GM23338 (cell line): ENCODE data around the gene CMYA5. TPM values are rescaled to one million over a fixed set of nuclear protein-coding genes. Genes with fewer than 3 reads are reported as not detected.

Experiments
- ATAC-seq: fragments of 200-7000 bp; cut with Tn5 transposase; 3 replicates; pipeline ENCODE4 v1.9.1; 2020
- DNase-seq: peaks from one replicate; pipeline ENCODE4 v3.0.0-alpha.2; 2015; ENCODE audit warnings: low spot score
- H2AFZ ChIP-seq: fragments of 200-600 bp; sonication (generic); 2 replicates; pipeline ENCODE4 v1.8.0; 2016; ENCODE audit warnings: antibody characterized with exemption, mild to moderate bottlenecking, moderate library complexity
- H3F3A ChIP-seq: fragments of 200-600 bp; sonication (generic); replicated peaks from 2 replicates; pipeline ENCODE4 v1.8.0; 2017; ENCODE audit warnings: antibody characterized with exemption, mixed run types, low read depth
- H3K27ac ChIP-seq: fragments of 200-600 bp; sonication (generic); 2 replicates; pipeline ENCODE4 v1.6.1; 2016; ENCODE audit warnings: low read depth
- H3K27me3 ChIP-seq: fragments of 200-600 bp; sonication (generic); 2 replicates; pipeline ENCODE4 v1.8.0; 2016; ENCODE audit warnings: mild to moderate bottlenecking, mixed run types, moderate library complexity; ENCODE audit not compliant: insufficient read depth
- H3K36me3 ChIP-seq: fragments of 200-600 bp; sonication (generic); 2 replicates; pipeline ENCODE4 v1.8.0; 2016; ENCODE audit warnings: mild to moderate bottlenecking; ENCODE audit not compliant: insufficient read depth
- H3K4me1 ChIP-seq: fragments of 200-600 bp; sonication (generic); 2 replicates; pipeline ENCODE4 v1.8.0; 2016; ENCODE audit warnings: mild to moderate bottlenecking, moderate library complexity; ENCODE audit not compliant: insufficient read depth
- H3K4me2 ChIP-seq: fragments of 200-600 bp; sonication (generic); 2 replicates; pipeline ENCODE4 v1.7.1; 2017; ENCODE audit warnings: mixed run types
- H3K4me3 ChIP-seq: fragments of 200-600 bp; sonication (generic); 2 replicates; pipeline ENCODE4 v1.6.1; 2016; ENCODE audit warnings: mixed run types
- H3K79me2 ChIP-seq: fragments of 200-600 bp; sonication (generic); replicated peaks from 2 replicates; pipeline ENCODE4 v1.8.0; 2017; ENCODE audit warnings: mild to moderate bottlenecking; ENCODE audit not compliant: insufficient read depth
- H3K9me2 ChIP-seq: fragments of 200-600 bp; sonication (generic); 2 replicates; pipeline ENCODE4 v1.8.0; 2017; ENCODE audit not compliant: insufficient read depth
- H4K20me1 ChIP-seq: fragments of 200-600 bp; sonication (generic); replicated peaks from 2 replicates; pipeline ENCODE4 v1.8.0; 2017; ENCODE audit warnings: mild to moderate bottlenecking; ENCODE audit not compliant: insufficient read depth
- H3K27ac Mint-ChIP-seq: 2 replicates; pipeline ENCODE4 v1.8.0; 2020; ENCODE audit warnings: inconsistent platforms, mild to moderate bottlenecking, moderate library complexity, mixed read lengths
- H3K27me3 Mint-ChIP-seq: 3 replicates; pipeline ENCODE4 v1.8.0; 2022; ENCODE audit warnings: low read depth, mild to moderate bottlenecking, moderate library complexity, mixed read lengths, inconsistent platforms; ENCODE audit not compliant: insufficient read depth, poor library complexity
- H3K36me3 Mint-ChIP-seq: 3 replicates; pipeline ENCODE4 v1.8.0; 2021; ENCODE audit warnings: low read depth, mild to moderate bottlenecking, inconsistent platforms, moderate library complexity, mixed read lengths
- H3K4me1 Mint-ChIP-seq: 3 replicates; pipeline ENCODE4 v1.8.0; 2020; ENCODE audit warnings: mild to moderate bottlenecking, inconsistent platforms, mixed read lengths
- H3K4me3 Mint-ChIP-seq: 3 replicates; pipeline ENCODE4 v1.8.0; 2021; ENCODE audit warnings: moderate library complexity, mild to moderate bottlenecking, inconsistent platforms, mixed read lengths
- H3K9me3 Mint-ChIP-seq: 3 replicates; pipeline ENCODE4 v1.8.0; 2020; ENCODE audit warnings: moderate library complexity, mild to moderate bottlenecking, inconsistent platforms, mixed read lengths
- CREB1 ChIP-seq: fragments of 250-450 bp; sonication (Bioruptor Pico); IDR thresholded peaks from 2 replicates; pipeline ENCODE4 v1.5.0; 2020; ENCODE audit warnings: low read depth, mild to moderate bottlenecking, moderate library complexity
- EZH2 ChIP-seq: fragments of 200-600 bp; sonication (generic); IDR thresholded peaks from one replicate; pipeline ENCODE4 v1.8.0; 2017; ENCODE audit warnings: antibody characterized with exemption, mild to moderate bottlenecking, low read depth; ENCODE audit not compliant: unreplicated experiment
- EZH2phosphoT487 ChIP-seq: fragments of 200-600 bp; sonication (generic); IDR thresholded peaks from one replicate; pipeline ENCODE4 v1.8.1; 2018; ENCODE audit warnings: antibody characterized with exemption; ENCODE audit not compliant: unreplicated experiment
- POLR2AphosphoS5 ChIP-seq: IDR thresholded peaks from 2 replicates; pipeline ENCODE4 v1.6.1; 2016; ENCODE audit warnings: antibody characterized with exemption, low read depth
- STAT1 ChIP-seq: IDR thresholded peaks from one replicate; pipeline ENCODE4 v1.6.1; 2016; ENCODE audit warnings: antibody characterized with exemption; ENCODE audit not compliant: unreplicated experiment
- ZNF114 ChIP-seq: fragments of 250-450 bp; sonication (Bioruptor Pico); IDR thresholded peaks from 2 replicates; pipeline ENCODE4 v1.5.0; 2020; ENCODE audit warnings: mild to moderate bottlenecking, moderate library complexity
- polyA plus RNA-seq: library from polyadenylated mRNA; unstranded; fragments of >200 nt; fragmentation: Nextera tagmentation; extraction: Ambion mirVana; gene quantifications from 2 replicates; pipeline ENCODE4 v1.2.1, GENCODE V29; 2016
- total RNA-seq: library from RNA; depleted of rRNA; stranded (reverse); fragments of >200 nt; shearing (Covaris generic); gene quantifications from 2 replicates; pipeline ENCODE4 v1.2.3, GENCODE V29; 2014
- TF ChIP-seq, protein P1 (sequence below), 2 experiments: fragments of 200-600 bp in 1 of 2; sonication (generic) in 1 of 2; conservative IDR thresholded peaks; 2 replicates each; pipeline versions ENCODE4 v1.5.1 to v1.6.1; 2016 to 2017; ENCODE audit warnings: antibody characterized with exemption in 2 of 2, low read depth in 2 of 2, mild to moderate bottlenecking in 2 of 2, moderate library complexity in 1 of 2
- TF ChIP-seq, protein P2 (sequence below): IDR thresholded peaks from one replicate; pipeline ENCODE4 v1.6.1; 2018; ENCODE audit warnings: antibody characterized with exemption; ENCODE audit not compliant: unreplicated experiment

Gene CMYA5
- total and polyA plus RNA-seq, 2 experiments from 2014 or later, result 0.45 to 0.49 TPM

DNA sequence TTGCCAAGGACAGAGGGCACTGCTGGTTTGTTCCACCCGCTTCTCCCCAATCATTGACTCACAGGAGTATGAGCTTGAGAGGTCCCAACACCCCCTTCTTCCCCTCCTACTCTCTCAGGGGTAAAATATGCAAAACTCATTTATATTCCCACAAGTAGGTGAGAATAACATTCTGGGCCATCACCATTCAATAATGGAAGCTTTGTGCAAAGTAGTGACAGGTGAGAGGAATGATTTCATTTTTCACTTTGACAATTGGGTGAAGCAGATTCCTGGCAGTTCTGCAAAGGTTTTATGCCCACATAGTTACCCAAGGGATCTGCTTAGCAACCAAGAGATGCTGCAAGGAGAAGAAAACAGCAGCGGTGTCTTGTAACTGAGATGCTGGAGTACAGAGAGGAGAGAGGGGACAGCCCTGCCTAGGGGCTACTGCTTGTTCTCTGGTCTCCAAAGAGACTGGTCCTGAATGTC lies 137.6 kb downstream of the CMYA5 start:
- Histone ChIP-seq H3K27ac (no peak overlapping the region), H3K27me3 (no peaks in the 10 kb centered on the region), H2AFZ (no peak overlapping the region), H4K20me1 (no peaks in the 10 kb centered on the region), H3K4me1 (no peaks in the 10 kb centered on the region), H3K79me2 (no peaks in the 10 kb centered on the region), H3K36me3 (no peaks in the 10 kb centered on the region), H3F3A (no peaks in the 10 kb centered on the region), H3K9me2 (no peaks in the 10 kb centered on the region; the same call in 1 of the 2 replicates), H3K4me2 (no peak overlapping the region), H3K4me3 (no peak overlapping the region)
- no peak overlapping the region for H3K4me3 Mint-ChIP-seq
- no peaks in the 10 kb centered on the region for H3K36me3 Mint-ChIP-seq
- peaks cover 3% of the 10 kb centered on the region for H3K27me3 Mint-ChIP-seq
- no peak for DNase-seq
- no peak for TF ChIP-seq EZH2phosphoT487
- no peak for TF ChIP-seq STAT1
- no peak for TF ChIP-seq POLR2AphosphoS5
- TF ChIP-seq CREB1 (CRISPR knock-in tag), result no peak
- TF ChIP-seq, protein P1, sequence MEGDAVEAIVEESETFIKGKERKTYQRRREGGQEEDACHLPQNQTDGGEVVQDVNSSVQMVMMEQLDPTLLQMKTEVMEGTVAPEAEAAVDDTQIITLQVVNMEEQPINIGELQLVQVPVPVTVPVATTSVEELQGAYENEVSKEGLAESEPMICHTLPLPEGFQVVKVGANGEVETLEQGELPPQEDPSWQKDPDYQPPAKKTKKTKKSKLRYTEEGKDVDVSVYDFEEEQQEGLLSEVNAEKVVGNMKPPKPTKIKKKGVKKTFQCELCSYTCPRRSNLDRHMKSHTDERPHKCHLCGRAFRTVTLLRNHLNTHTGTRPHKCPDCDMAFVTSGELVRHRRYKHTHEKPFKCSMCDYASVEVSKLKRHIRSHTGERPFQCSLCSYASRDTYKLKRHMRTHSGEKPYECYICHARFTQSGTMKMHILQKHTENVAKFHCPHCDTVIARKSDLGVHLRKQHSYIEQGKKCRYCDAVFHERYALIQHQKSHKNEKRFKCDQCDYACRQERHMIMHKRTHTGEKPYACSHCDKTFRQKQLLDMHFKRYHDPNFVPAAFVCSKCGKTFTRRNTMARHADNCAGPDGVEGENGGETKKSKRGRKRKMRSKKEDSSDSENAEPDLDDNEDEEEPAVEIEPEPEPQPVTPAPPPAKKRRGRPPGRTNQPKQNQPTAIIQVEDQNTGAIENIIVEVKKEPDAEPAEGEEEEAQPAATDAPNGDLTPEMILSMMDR (conservative IDR thresholded peaks at IDR 0.05; ENCODE audit: low read depth in 2 of 2), result no peak
- TF ChIP-seq, protein P2, sequence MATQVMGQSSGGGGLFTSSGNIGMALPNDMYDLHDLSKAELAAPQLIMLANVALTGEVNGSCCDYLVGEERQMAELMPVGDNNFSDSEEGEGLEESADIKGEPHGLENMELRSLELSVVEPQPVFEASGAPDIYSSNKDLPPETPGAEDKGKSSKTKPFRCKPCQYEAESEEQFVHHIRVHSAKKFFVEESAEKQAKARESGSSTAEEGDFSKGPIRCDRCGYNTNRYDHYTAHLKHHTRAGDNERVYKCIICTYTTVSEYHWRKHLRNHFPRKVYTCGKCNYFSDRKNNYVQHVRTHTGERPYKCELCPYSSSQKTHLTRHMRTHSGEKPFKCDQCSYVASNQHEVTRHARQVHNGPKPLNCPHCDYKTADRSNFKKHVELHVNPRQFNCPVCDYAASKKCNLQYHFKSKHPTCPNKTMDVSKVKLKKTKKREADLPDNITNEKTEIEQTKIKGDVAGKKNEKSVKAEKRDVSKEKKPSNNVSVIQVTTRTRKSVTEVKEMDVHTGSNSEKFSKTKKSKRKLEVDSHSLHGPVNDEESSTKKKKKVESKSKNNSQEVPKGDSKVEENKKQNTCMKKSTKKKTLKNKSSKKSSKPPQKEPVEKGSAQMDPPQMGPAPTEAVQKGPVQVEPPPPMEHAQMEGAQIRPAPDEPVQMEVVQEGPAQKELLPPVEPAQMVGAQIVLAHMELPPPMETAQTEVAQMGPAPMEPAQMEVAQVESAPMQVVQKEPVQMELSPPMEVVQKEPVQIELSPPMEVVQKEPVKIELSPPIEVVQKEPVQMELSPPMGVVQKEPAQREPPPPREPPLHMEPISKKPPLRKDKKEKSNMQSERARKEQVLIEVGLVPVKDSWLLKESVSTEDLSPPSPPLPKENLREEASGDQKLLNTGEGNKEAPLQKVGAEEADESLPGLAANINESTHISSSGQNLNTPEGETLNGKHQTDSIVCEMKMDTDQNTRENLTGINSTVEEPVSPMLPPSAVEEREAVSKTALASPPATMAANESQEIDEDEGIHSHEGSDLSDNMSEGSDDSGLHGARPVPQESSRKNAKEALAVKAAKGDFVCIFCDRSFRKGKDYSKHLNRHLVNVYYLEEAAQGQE, result no peak
- TF ChIP-seq ZNF114 (CRISPR knock-in tag), result no peak
- TF ChIP-seq EZH2, result no peak
- H3K4me1 Mint-ChIP-seq, result no peaks in the 10 kb centered on the region
- no peaks in the 10 kb centered on the region for H3K9me3 Mint-ChIP-seq
- no peak for ATAC-seq
- H3K27ac Mint-ChIP-seq, result no peak overlapping the region

DNA sequence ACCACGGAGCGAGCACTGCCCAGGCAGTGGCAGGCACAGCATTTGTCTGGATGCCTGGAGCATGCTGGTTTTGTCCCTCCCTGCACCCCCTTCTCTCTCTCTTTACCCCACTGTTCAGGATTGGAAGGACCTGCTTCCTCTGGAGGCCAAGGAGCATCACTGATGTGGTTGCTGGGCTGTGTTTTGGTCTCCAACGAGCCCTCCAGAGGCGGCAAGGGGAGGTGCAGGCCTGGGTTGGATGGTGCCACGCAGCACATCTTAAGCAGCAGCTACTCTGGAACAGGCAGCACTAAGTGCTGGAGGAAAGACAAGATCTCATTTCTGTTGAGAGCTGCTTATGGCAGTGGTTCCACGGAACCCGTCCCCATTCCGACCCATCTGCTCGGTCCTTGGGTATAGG lies 139.6 kb downstream of the CMYA5 start:
- no peaks in the 10 kb centered on the region for H4K20me1 ChIP-seq
- H3K4me3 ChIP-seq, result no peak overlapping the region
- H3K9me2 ChIP-seq, result no peaks in the 10 kb centered on the region; the same call in 1 of the 2 replicates
- DNase-seq (peak; percentile 83), ATAC-seq (peak; percentile 100)
- H2AFZ ChIP-seq, result peak overlapping the region; percentile 96
- TF ChIP-seq, protein P2, result no peak
- TF ChIP-seq, protein P1 (conservative IDR thresholded peaks at IDR 0.05; ENCODE audit: low read depth in 2 of 2), result peak; percentile 63 to 72
- no peak overlapping the region for H3K27ac Mint-ChIP-seq
- H3K27me3 Mint-ChIP-seq, result peaks cover 3% of the 10 kb centered on the region
- H3K36me3 Mint-ChIP-seq, result no peaks in the 10 kb centered on the region
- no peaks in the 10 kb centered on the region for H3K4me1 Mint-ChIP-seq
- H3K4me1 ChIP-seq, result no peaks in the 10 kb centered on the region
- H3K36me3 ChIP-seq, result no peaks in the 10 kb centered on the region
- H3K4me2 ChIP-seq, result no peak overlapping the region
- no peaks in the 10 kb centered on the region for H3K9me3 Mint-ChIP-seq
- no peaks in the 10 kb centered on the region for H3K79me2 ChIP-seq
- H3F3A ChIP-seq, result no peaks in the 10 kb centered on the region
- no peak overlapping the region for H3K27ac ChIP-seq
- H3K27me3 ChIP-seq, result no peaks in the 10 kb centered on the region
- H3K4me3 Mint-ChIP-seq, result no peak overlapping the region
